SIG-M5 treated with dmso at 0.1 percent for 504 hours (cell line): ENCODE data around the gene NAPSA.

ENCODE experiments used
- DNase-seq: peaks from one replicate; lab custom pipeline; 2025; ENCODE audit not compliant: unreplicated experiment; lab: John Stamatoyannopoulos, UW

NAPSA gene

GRCh38 chr19:50384685-50385535 is 19.5 kb upstream of the NAPSA start:
- DNase-seq: peak; percentile 47

GRCh38 chr19:50383852-50384684 is 18.6 kb upstream of the NAPSA start, which contains the start of gene POLD1:
POLD1 (plus strand) TSS chr19:50384347; CDS start chr19:50398852, 14,505 bp downstream.
- DNase-seq: peak; percentile 97

GRCh38 chr19:50383001-50383851 is 17.8 kb upstream of the NAPSA start:
- DNase-seq: no peak

- no peak for DNase-seq
Measured at GRCh38 chr19:50381881-50382729, 16.7 kb upstream of the NAPSA start.

- DNase-seq: no peak
Measured at GRCh38 chr19:50380751-50381151, 15.3 kb upstream of the NAPSA start.

- DNase-seq: no peak
Measured at GRCh38 chr19:50380137-50380536, 14.7 kb upstream of the NAPSA start.

- no peak for DNase-seq
Measured at GRCh38 chr19:50379602-50380001, 14.2 kb upstream of the NAPSA start.

GRCh38 chr19:50378863-50379236 is 13.4 kb upstream of the NAPSA start:
- no peak for DNase-seq

GRCh38 chr19:50378169-50378862 is 12.9 kb upstream of the NAPSA start:
- DNase-seq: no peak

GRCh38 chr19:50377517-50377916 is 12.1 kb upstream of the NAPSA start:
- DNase-seq: no peak

- DNase-seq: no peak
Measured at GRCh38 chr19:50377051-50377461, 11.6 kb upstream of the NAPSA start.

- DNase-seq: peak; percentile 96
Measured at GRCh38 chr19:50376166-50377050, 11.0 kb upstream of the NAPSA start, which contains the start of gene NR1H2. NR1H2 (plus strand) TSS chr19:50376457; CDS start chr19:50377606, 1,149 bp downstream.

- peak; percentile 91 for DNase-seq
Measured at GRCh38 chr19:50371914-50372475, 6.6 kb upstream of the NAPSA start.

- DNase-seq: peak; percentile 86
Measured at GRCh38 chr19:50368649-50369570, 3.5 kb upstream of the NAPSA start.

GRCh38 chr19:50362656-50363424 is 2.6 kb downstream of the NAPSA start:
- DNase-seq: no peak

- no peak for DNase-seq
Measured at GRCh38 chr19:50362030-50362412, 3.4 kb downstream of the NAPSA start.
